Measurements from ENCODE around the gene EFL1. TPM values are rescaled to one million over a fixed set of nuclear protein-coding genes. Genes with fewer than 3 reads are reported as not detected.

EFL1 gene
- polyA plus RNA-seq, 2 donors: 2.6 to 7.5 TPM

GRCh38 chr15:82103468-82103867 is 159.1 kb downstream of the EFL1 start:
- Histone ChIP-seq H3K9me3 (ENCODE audit: control insufficient read depth in 2 of 2, insufficient read depth in 1 of 2, low read depth in 1 of 2, low read length in 1 of 2) (no peaks in the 10 kb centered on the region), H3K36me3 (ENCODE audit: control insufficient read depth in 2 of 2, insufficient read depth in 2 of 2, low read length in 1 of 2) (no peaks in the 10 kb centered on the region), H3K27ac (ENCODE audit: low read depth in 2 of 2, low read length in 1 of 2) (no peak overlapping the region), H3K27me3 (ENCODE audit: control insufficient read depth in 1 of 2, insufficient read depth in 2 of 2, low read length in 2 of 2) (no peaks in the 10 kb centered on the region), H3K4me1 (ENCODE audit: control insufficient read depth in 2 of 2, insufficient read depth in 2 of 2, low read length in 1 of 2) (no peaks in the 10 kb centered on the region), H3K4me3 (ENCODE audit: low read depth in 1 of 2, low read length in 2 of 2) (no peak overlapping the region)
- whole genome bisulfite sequencing, 2 donors: 77 to 85% methylated on average over 6 of the region's 6 CpGs

GRCh38 chr15:82100111-82100929 is 162.2 kb downstream of the EFL1 start:
- H3K27ac ChIP-seq (ENCODE audit: low read depth in 2 of 2, low read length in 1 of 2): no peak overlapping the region
- no peaks in the 10 kb centered on the region for H3K36me3 ChIP-seq (ENCODE audit: control insufficient read depth in 2 of 2, insufficient read depth in 2 of 2, low read length in 1 of 2)
- no peaks in the 10 kb centered on the region for H3K4me1 ChIP-seq (ENCODE audit: control insufficient read depth in 2 of 2, insufficient read depth in 2 of 2, low read length in 1 of 2)
- no peaks in the 10 kb centered on the region for H3K27me3 ChIP-seq (ENCODE audit: control insufficient read depth in 1 of 2, insufficient read depth in 2 of 2, low read length in 2 of 2)
- H3K4me3 ChIP-seq (ENCODE audit: low read depth in 1 of 2, low read length in 2 of 2): no peak overlapping the region
- H3K9me3 ChIP-seq (ENCODE audit: control insufficient read depth in 2 of 2, insufficient read depth in 1 of 2, low read depth in 1 of 2, low read length in 1 of 2): no peaks in the 10 kb centered on the region
- 63 to 66% methylated on average over 12 of the region's 12 CpGs for WGBS, 2 donors

- H3K27ac ChIP-seq (ENCODE audit: low read depth in 2 of 2, low read length in 1 of 2): no peak overlapping the region
- 93 to 95% methylated on average over 15 of the region's 15 CpGs for WGBS, 2 donors
- no peaks in the 10 kb centered on the region for H3K9me3 ChIP-seq (ENCODE audit: control insufficient read depth in 2 of 2, insufficient read depth in 1 of 2, low read depth in 1 of 2, low read length in 1 of 2)
Observed at GRCh38 chr15:82098674-82099073, 163.9 kb downstream of the EFL1 start.

GRCh38 chr15:82095803-82096202 is 166.7 kb downstream of the EFL1 start:
- Histone ChIP-seq H3K9me3 (ENCODE audit: control insufficient read depth in 2 of 2, insufficient read depth in 1 of 2, low read depth in 1 of 2, low read length in 1 of 2) (no peaks in the 10 kb centered on the region), H3K27ac (ENCODE audit: low read depth in 2 of 2, low read length in 1 of 2) (no peak overlapping the region), H3K36me3 (ENCODE audit: control insufficient read depth in 2 of 2, insufficient read depth in 2 of 2, low read length in 1 of 2) (no peaks in the 10 kb centered on the region), H3K4me1 (ENCODE audit: control insufficient read depth in 2 of 2, insufficient read depth in 2 of 2, low read length in 1 of 2) (no peaks in the 10 kb centered on the region), H3K4me3 (ENCODE audit: low read depth in 1 of 2, low read length in 2 of 2) (no peak overlapping the region), H3K27me3 (ENCODE audit: control insufficient read depth in 1 of 2, insufficient read depth in 2 of 2, low read length in 2 of 2) (no peaks in the 10 kb centered on the region)

More at GRCh38 chr15:82098674-82099073, 163.9 kb downstream of the EFL1 start:
- H3K4me3 ChIP-seq (ENCODE audit: low read depth in 1 of 2, low read length in 2 of 2): no peak overlapping the region
- H3K36me3 ChIP-seq (ENCODE audit: control insufficient read depth in 2 of 2, insufficient read depth in 2 of 2, low read length in 1 of 2): no peaks in the 10 kb centered on the region
- H3K4me1 ChIP-seq (ENCODE audit: control insufficient read depth in 2 of 2, insufficient read depth in 2 of 2, low read length in 1 of 2): no peaks in the 10 kb centered on the region
- H3K27me3 ChIP-seq (ENCODE audit: control insufficient read depth in 1 of 2, insufficient read depth in 2 of 2, low read length in 2 of 2): no peaks in the 10 kb centered on the region

GRCh38 chr15:82093774-82094211 is 168.7 kb downstream of the EFL1 start:
- 78 to 79% methylated on average over 13 of the region's 13 CpGs for WGBS, 2 donors
- no peaks in the 10 kb centered on the region for H3K36me3 ChIP-seq (ENCODE audit: control insufficient read depth in 2 of 2, insufficient read depth in 2 of 2, low read length in 1 of 2)
- H3K4me1 ChIP-seq (ENCODE audit: control insufficient read depth in 2 of 2, insufficient read depth in 2 of 2, low read length in 1 of 2): no peaks in the 10 kb centered on the region
- H3K9me3 ChIP-seq (ENCODE audit: control insufficient read depth in 2 of 2, insufficient read depth in 1 of 2, low read depth in 1 of 2, low read length in 1 of 2): no peaks in the 10 kb centered on the region
- no peak overlapping the region for H3K27ac ChIP-seq (ENCODE audit: low read depth in 2 of 2, low read length in 1 of 2)
- H3K4me3 ChIP-seq (ENCODE audit: low read depth in 1 of 2, low read length in 2 of 2): no peak overlapping the region
- no peaks in the 10 kb centered on the region for H3K27me3 ChIP-seq (ENCODE audit: control insufficient read depth in 1 of 2, insufficient read depth in 2 of 2, low read length in 2 of 2)

GRCh38 chr15:82093325-82093724 is 169.2 kb downstream of the EFL1 start:
- no peaks in the 10 kb centered on the region for H3K4me1 ChIP-seq (ENCODE audit: control insufficient read depth in 2 of 2, insufficient read depth in 2 of 2, low read length in 1 of 2)
- 87 to 89% methylated on average over 5 of the region's 5 CpGs for WGBS, 2 donors
- no peak overlapping the region for H3K27ac ChIP-seq (ENCODE audit: low read depth in 2 of 2, low read length in 1 of 2)
- H3K4me3 ChIP-seq (ENCODE audit: low read depth in 1 of 2, low read length in 2 of 2): no peak overlapping the region
- no peaks in the 10 kb centered on the region for H3K27me3 ChIP-seq (ENCODE audit: control insufficient read depth in 1 of 2, insufficient read depth in 2 of 2, low read length in 2 of 2)
- no peaks in the 10 kb centered on the region for H3K9me3 ChIP-seq (ENCODE audit: control insufficient read depth in 2 of 2, insufficient read depth in 1 of 2, low read depth in 1 of 2, low read length in 1 of 2)
- no peaks in the 10 kb centered on the region for H3K36me3 ChIP-seq (ENCODE audit: control insufficient read depth in 2 of 2, insufficient read depth in 2 of 2, low read length in 1 of 2)

GRCh38 chr15:82091636-82092140 is 170.8 kb downstream of the EFL1 start:
- H3K27me3 ChIP-seq (ENCODE audit: control insufficient read depth in 1 of 2, insufficient read depth in 2 of 2, low read length in 2 of 2): no peaks in the 10 kb centered on the region
- no peaks in the 10 kb centered on the region for H3K4me1 ChIP-seq (ENCODE audit: control insufficient read depth in 2 of 2, insufficient read depth in 2 of 2, low read length in 1 of 2)
- no peak overlapping the region for H3K4me3 ChIP-seq (ENCODE audit: low read depth in 1 of 2, low read length in 2 of 2)
- H3K36me3 ChIP-seq (ENCODE audit: control insufficient read depth in 2 of 2, insufficient read depth in 2 of 2, low read length in 1 of 2): no peaks in the 10 kb centered on the region
- 77 to 84% methylated on average over 3 of the region's 3 CpGs for WGBS, 2 donors
- H3K27ac ChIP-seq (ENCODE audit: low read depth in 2 of 2, low read length in 1 of 2): no peak overlapping the region
- no peaks in the 10 kb centered on the region for H3K9me3 ChIP-seq (ENCODE audit: control insufficient read depth in 2 of 2, insufficient read depth in 1 of 2, low read depth in 1 of 2, low read length in 1 of 2)

- Histone ChIP-seq H3K27me3 (ENCODE audit: control insufficient read depth in 1 of 2, insufficient read depth in 2 of 2, low read length in 2 of 2) (no peaks in the 10 kb centered on the region), H3K27ac (ENCODE audit: low read depth in 2 of 2, low read length in 1 of 2) (no peak overlapping the region), H3K4me3 (ENCODE audit: low read depth in 1 of 2, low read length in 2 of 2) (no peak overlapping the region), H3K36me3 (ENCODE audit: control insufficient read depth in 2 of 2, insufficient read depth in 2 of 2, low read length in 1 of 2) (no peaks in the 10 kb centered on the region), H3K9me3 (ENCODE audit: control insufficient read depth in 2 of 2, insufficient read depth in 1 of 2, low read depth in 1 of 2, low read length in 1 of 2) (no peaks in the 10 kb centered on the region), H3K4me1 (ENCODE audit: control insufficient read depth in 2 of 2, insufficient read depth in 2 of 2, low read length in 1 of 2) (no peaks in the 10 kb centered on the region)
- WGBS, 2 donors: 88 to 89% methylated on average over 15 to 16 of the region's 16 CpGs
Observed at GRCh38 chr15:82086243-82086995, 176.1 kb downstream of the EFL1 start.

GRCh38 chr15:82081914-82082762 is 180.4 kb downstream of the EFL1 start:
- Histone ChIP-seq H3K4me1 (ENCODE audit: control insufficient read depth in 2 of 2, insufficient read depth in 2 of 2, low read length in 1 of 2) (no peaks in the 10 kb centered on the region), H3K4me3 (ENCODE audit: low read depth in 1 of 2, low read length in 2 of 2) (no peak overlapping the region), H3K27ac (ENCODE audit: low read depth in 2 of 2, low read length in 1 of 2) (no peak overlapping the region), H3K9me3 (ENCODE audit: control insufficient read depth in 2 of 2, insufficient read depth in 1 of 2, low read depth in 1 of 2, low read length in 1 of 2) (no peaks in the 10 kb centered on the region), H3K27me3 (ENCODE audit: control insufficient read depth in 1 of 2, insufficient read depth in 2 of 2, low read length in 2 of 2) (no peaks in the 10 kb centered on the region), H3K36me3 (ENCODE audit: control insufficient read depth in 2 of 2, insufficient read depth in 2 of 2, low read length in 1 of 2) (no peaks in the 10 kb centered on the region)
- WGBS, 2 donors: 63 to 67% methylated on average over 14 of the region's 14 CpGs
